Upper lobe of right lung (tissue), 1 donor: ENCODE results near the gene GRPR. TPM values are rescaled to one million over a fixed set of nuclear protein-coding genes. Genes with fewer than 3 reads are reported as not detected.
"Not testable (repeated sequence)": the region's sequence is repeated elsewhere in the genome, so short reads cannot be mapped to it uniquely, and the experiment has no call there.

ENCODE experiments used
- ATAC-seq: fragments of 200-7000 bp; cut with Tn5 transposase; one replicate; pipeline ENCODE4 v1.9.1; 2020; ENCODE audit warnings: mild to moderate bottlenecking, moderate library complexity
- DNase-seq: peaks from one replicate; pipeline ENCODE4 v3.0.0-alpha.2; 2020
- H3K27ac ChIP-seq: fragments of 200-600 bp; one replicate; pipeline ENCODE4 v1.8.0; 2022
- H3K27me3 ChIP-seq: fragments of 200-600 bp; one replicate; pipeline ENCODE4 v1.8.0; 2022; ENCODE audit warnings: mild to moderate bottlenecking
- H3K36me3 ChIP-seq: fragments of 200-600 bp; one replicate; pipeline ENCODE4 v1.8.0; 2022
- H3K4me1 ChIP-seq: fragments of 200-600 bp; one replicate; pipeline ENCODE4 v1.8.0; 2022
- H3K4me3 ChIP-seq: fragments of 200-600 bp; one replicate; pipeline ENCODE4 v1.8.0; 2022; ENCODE audit warnings: mild to moderate bottlenecking
- H3K9me3 ChIP-seq: fragments of 200-600 bp; one replicate; pipeline ENCODE4 v1.8.0; 2022
- intact Hi-C: fragments of 100-400 bp; cut with DNase I; formaldehyde crosslinking; loops from one replicate; pipeline ENCODE4 v1.11.0; 2022
- total RNA-seq: library from RNA; stranded (reverse); fragmentation: NEBNext Ultra II Directional; extraction: Animal tissue kit (Norgen Biotek cat#: 25700); gene quantifications from one replicate; pipeline ENCODE4 v1.2.1, GENCODE V29; 2021
- TF ChIP-seq, protein P1 (sequence below): fragments of 200-600 bp; IDR thresholded peaks from one replicate; pipeline ENCODE4 v1.8.0; 2022; ENCODE audit warnings: antibody characterized with exemption
- donor health status: DM: no; HTN: yes; CAD: no; lungs with severe emphysema.

Gene GRPR
- total RNA-seq, 1 donor from 2014 or later = not detected

GRCh38 chrX:16142246-16142558 lies 18.8 kb downstream of the GRPR start:
- Histone ChIP-seq H3K4me3 (no peak overlapping the region), H3K4me1 (no peaks in the 10 kb centered on the region), H3K9me3 (no peaks in the 10 kb centered on the region), H3K27me3 (no peaks in the 10 kb centered on the region), H3K27ac (no peak overlapping the region), H3K36me3 (no peaks in the 10 kb centered on the region)
- DNase-seq (no peak), ATAC-seq (no peak)
- TF ChIP-seq, protein P1, sequence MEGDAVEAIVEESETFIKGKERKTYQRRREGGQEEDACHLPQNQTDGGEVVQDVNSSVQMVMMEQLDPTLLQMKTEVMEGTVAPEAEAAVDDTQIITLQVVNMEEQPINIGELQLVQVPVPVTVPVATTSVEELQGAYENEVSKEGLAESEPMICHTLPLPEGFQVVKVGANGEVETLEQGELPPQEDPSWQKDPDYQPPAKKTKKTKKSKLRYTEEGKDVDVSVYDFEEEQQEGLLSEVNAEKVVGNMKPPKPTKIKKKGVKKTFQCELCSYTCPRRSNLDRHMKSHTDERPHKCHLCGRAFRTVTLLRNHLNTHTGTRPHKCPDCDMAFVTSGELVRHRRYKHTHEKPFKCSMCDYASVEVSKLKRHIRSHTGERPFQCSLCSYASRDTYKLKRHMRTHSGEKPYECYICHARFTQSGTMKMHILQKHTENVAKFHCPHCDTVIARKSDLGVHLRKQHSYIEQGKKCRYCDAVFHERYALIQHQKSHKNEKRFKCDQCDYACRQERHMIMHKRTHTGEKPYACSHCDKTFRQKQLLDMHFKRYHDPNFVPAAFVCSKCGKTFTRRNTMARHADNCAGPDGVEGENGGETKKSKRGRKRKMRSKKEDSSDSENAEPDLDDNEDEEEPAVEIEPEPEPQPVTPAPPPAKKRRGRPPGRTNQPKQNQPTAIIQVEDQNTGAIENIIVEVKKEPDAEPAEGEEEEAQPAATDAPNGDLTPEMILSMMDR = no peak
- intact Hi-C loops = no loop called here

DNA sequence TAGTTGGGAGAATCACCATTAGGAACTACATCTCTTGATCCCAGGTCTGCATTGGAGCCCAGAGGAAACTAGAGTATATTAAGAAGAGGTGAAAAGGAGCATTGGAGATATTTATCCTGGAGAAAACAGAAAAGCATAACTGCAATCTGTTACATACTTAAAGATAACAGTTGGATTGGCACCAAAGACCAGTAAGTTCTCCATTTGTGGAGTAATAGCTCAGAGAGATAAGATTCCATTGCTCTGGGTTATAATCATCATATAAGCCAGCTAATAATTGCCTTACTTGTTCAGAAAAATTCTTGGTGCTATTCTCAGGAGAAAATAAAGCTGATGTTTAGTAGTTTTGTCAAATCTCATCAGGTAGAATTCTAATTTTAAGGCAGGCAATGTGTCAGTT lies 20.6 kb downstream of the GRPR start:
- H3K36me3 ChIP-seq = no peaks in the 10 kb centered on the region
- no peaks in the 10 kb centered on the region for H3K9me3 ChIP-seq
- H3K27me3 ChIP-seq = no peaks in the 10 kb centered on the region
- no peak overlapping the region for H3K4me3 ChIP-seq
- ATAC-seq (no peak), DNase-seq (no peak)
- no peaks in the 10 kb centered on the region for H3K4me1 ChIP-seq
- intact Hi-C loops = no loop called here
- no peak overlapping the region for H3K27ac ChIP-seq
- TF ChIP-seq, protein P1 = no peak

GRCh38 chrX:16144420-16144819 lies 21.1 kb downstream of the GRPR start:
- no peak overlapping the region for H3K27ac ChIP-seq
- H3K4me1 ChIP-seq = no peaks in the 10 kb centered on the region
- TF ChIP-seq, protein P1 = no peak
- no peaks in the 10 kb centered on the region for H3K9me3 ChIP-seq
- no peaks in the 10 kb centered on the region for H3K27me3 ChIP-seq
- H3K36me3 ChIP-seq = no peaks in the 10 kb centered on the region
- no peak overlapping the region for H3K4me3 ChIP-seq
- DNase-seq (no peak), ATAC-seq (no peak)
- intact Hi-C loops = no loop called here

- H3K9me3 ChIP-seq, H3K36me3 ChIP-seq, H3K27ac ChIP-seq, H3K4me3 ChIP-seq, H3K27me3 ChIP-seq, ATAC-seq, H3K4me1 ChIP-seq, DNase-seq, intact Hi-C loops: not testable (repeated sequence)
These were observed 21.7 kb downstream of the GRPR start for GRCh38 chrX:16145093-16145492.

DNA sequence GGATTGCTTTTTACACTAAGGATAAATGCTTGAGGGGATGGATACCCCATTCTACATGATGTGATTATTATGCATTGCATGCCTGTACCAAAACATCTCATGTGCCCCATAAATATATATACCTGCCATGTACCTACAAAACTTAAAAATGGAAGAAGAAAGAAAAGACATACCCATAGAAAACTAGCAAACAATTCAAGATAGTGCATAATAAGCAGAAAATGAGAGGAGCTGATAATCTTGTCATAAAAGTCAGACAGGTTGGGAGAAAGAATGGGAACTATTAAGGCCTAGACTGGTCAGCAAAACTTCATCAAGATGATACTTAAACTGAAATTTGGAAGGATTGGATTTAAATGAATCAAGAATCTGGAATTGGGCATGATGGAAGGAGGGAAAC lies 22.3 kb downstream of the GRPR start:
- TF ChIP-seq, protein P1 = no peak
- Histone ChIP-seq H3K27me3 (no peaks in the 10 kb centered on the region), H3K36me3 (no peaks in the 10 kb centered on the region), H3K27ac (no peak overlapping the region), H3K4me1 (no peaks in the 10 kb centered on the region), H3K4me3 (no peak overlapping the region), H3K9me3 (no peaks in the 10 kb centered on the region)
- intact Hi-C loops = no loop called here
- DNase-seq (no peak), ATAC-seq (no peak)

DNA sequence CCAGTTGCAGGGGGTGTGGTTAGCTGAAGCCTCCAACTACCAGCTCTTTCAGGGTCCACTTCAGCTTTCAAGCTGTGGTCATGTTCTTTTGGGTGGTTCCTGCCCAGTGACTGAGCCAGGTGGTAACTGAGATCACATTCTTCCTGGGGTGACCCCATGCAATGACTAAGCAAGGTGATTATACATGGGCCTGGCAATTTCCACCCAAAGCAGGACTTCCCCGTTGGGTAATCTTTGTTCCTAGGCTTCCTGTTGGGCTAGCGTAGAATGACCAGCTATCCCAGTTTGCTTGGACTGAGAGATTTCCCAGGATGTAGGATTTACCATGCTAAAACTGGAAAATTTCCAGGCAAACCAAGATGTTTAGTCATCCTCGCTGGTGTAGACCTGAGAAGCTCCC lies 25.5 kb downstream of the GRPR start:
- Histone ChIP-seq H3K36me3 (no peaks in the 10 kb centered on the region), H3K4me1 (no peaks in the 10 kb centered on the region), H3K9me3 (no peaks in the 10 kb centered on the region), H3K27ac (no peak overlapping the region), H3K27me3 (no peaks in the 10 kb centered on the region), H3K4me3 (no peak overlapping the region)
- DNase-seq (no peak), ATAC-seq (no peak)
- TF ChIP-seq, protein P1 = no peak
- intact Hi-C loops = no loop called here
